Measurements from ENCODE around the gene ADAMTS17. TPM values are rescaled to one million over a fixed set of nuclear protein-coding genes. Genes with fewer than 3 reads are reported as not detected.

The ADAMTS17 gene
- polyA plus RNA-seq, 10 donors = 3.6 to 8.1 (median 5.5) TPM

Other genes starting within 250 kb of the ADAMTS17 start
- gene CERS3, start 187.0 kb upstream of the ADAMTS17 start, polyA plus RNA-seq (ENCODE audit: insufficient read length in 10 of 10) = 1 to 10 TPM in 9 of 10 donors, under 1 TPM in 1; 0.50 to 5.6 (median 1.6) TPM